HG03175 (cell line): ENCODE data around the gene RASGRF2.

Source experiments
- ATAC-seq: cut with Tn5 transposase; IDR thresholded peaks from one replicate; pipeline ENCODE4 v1.9.1; 2021; ENCODE audit warnings: mild to moderate bottlenecking, moderate library complexity; ENCODE audit not compliant: unreplicated experiment

RASGRF2 gene

DNA sequence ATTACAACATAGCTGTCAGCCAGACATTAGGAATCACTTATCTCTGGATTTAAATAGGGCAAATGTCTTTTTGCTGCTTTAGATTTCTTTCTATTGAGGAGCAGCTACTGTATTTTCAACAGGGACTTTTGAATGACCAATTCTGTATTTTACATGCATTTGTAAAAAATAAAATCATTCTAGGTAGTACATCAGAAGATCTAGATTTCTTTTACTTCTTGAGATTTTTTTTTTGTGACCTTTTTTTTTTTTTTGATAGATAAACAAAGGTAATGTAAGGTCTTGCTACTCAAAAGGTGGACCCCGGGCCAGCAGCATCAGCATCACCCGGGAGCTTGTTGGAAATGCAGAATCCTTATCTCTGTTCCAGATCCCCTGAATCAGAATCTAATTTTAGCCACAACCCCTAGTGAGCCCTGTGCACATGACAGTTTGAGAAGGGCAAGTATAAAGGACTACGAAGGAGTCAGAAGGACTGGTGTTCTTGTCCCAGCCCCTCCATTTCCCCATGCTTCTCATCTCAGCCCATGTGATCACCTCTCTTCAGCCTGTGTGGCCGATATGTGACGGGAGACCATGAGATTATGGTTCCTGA lies 235.3 kb downstream of the RASGRF2 start:
- ATAC-seq: no peak

DNA sequence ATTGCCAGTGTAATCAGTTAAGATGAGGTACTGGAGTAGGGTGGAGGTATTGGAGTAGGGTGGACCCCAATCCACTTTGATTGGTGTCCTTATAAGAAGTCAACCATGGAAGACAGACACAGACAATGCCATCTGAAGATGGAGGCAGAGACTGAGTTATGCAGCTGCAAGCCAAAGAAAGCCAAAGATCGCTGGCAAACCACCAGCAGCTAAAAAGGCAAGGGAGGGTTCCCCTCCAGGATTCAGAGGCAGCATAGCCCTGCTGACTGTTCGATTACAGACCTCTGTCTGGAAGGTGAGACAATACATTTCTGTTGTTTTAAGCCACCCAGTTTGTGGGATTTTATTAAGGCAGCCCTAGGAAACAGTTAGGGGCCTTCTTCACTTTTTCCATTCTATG lies 242.5 kb downstream of the RASGRF2 start:
- no peak for ATAC-seq

DNA sequence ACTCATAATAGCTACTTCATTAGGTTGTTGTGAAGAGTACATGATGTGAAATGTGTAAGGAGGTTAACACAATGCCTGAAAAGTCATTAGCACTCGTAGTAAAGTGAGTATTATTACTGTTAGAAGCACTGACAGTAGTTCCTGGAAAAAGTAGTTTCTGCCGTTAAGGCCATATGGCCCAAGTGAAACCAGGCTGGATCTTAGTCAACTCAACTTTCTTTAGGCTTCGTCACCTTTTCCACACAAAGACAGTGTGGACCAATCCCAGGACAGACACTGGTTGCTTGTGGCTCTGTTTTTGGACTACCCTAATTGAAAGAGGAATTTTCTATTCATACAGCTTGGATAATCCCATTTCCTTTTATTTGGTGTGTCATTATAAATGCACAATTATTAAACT lies 243.6 kb downstream of the RASGRF2 start:
- no peak for ATAC-seq

DNA sequence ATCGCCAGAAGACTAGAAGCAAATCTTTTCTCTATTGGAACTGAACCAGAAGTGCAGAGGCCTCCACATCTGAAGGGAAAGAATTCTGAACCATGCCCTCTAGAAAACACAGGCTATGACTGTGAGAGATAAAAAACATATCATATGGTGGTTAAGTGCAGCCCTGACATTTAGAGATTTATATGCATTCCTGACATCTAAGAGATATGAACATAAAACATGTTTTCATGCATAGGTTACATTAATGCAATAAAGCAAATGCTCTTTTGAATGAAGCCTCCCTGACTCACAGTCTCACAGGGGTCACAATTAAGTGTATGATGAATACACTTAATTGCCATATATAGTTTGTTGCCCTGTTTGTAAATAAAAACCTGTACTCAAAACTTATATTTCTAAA lies 244.0 kb downstream of the RASGRF2 start:
- no peak for ATAC-seq

DNA sequence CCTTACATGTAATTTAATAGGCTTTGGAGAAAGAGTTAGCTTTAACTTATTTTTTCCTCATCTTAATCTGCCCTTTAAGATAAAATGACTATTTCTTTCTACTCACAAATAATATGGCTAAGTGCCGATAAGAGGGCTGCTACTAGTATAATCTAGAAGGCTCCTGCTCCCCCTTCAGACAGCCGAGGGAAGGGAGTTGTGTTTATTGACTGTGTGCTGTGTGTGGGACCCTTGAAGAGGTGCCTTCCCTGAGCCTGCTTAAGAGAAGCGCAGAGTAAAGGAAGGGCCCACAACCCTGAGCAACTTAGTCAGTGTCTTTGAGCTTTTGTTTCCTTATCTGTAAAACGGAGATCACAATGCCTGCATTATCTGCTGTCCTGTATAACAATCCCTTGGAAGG lies 244.9 kb downstream of the RASGRF2 start:
- no peak for ATAC-seq

DNA sequence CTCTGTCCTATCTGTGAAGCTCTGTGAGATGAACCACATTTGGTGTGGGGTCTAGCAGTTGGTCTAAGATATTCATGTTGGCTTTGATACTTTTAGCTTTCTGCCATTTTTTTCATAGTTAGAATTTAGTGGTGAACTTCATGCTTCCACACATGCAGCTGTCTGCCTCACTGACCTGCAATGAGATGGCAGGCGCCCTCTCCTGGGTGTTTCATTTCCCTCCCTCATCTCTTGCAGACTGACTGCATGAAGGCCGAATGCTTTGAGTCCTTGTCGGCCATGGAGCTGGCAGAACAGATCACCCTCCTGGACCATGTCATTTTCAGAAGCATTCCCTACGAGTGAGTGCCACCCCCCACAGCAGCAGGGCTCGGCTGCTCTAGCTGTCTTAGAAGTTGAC lies 246.8 kb downstream of the RASGRF2 start:
- ATAC-seq: no peak

DNA sequence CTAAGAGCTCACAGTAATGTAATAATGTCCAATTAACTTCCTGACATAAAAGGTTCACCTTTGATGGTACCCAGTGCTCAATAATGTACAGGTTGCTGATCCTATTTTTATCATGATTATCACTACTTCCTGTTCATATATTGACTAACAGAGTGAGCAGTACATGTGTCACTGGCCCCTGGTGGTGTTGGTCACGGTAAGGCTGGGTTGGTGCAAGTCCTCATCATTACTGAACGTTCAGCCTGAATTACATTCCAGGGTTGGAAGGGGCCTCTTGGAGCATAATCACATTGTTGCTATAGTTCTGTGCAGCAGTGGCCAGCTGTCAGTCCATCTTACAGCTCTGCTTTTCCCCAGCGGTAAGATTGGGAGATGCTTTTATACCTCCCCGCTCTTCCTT lies 248.7 kb downstream of the RASGRF2 start:
- ATAC-seq: no peak

DNA sequence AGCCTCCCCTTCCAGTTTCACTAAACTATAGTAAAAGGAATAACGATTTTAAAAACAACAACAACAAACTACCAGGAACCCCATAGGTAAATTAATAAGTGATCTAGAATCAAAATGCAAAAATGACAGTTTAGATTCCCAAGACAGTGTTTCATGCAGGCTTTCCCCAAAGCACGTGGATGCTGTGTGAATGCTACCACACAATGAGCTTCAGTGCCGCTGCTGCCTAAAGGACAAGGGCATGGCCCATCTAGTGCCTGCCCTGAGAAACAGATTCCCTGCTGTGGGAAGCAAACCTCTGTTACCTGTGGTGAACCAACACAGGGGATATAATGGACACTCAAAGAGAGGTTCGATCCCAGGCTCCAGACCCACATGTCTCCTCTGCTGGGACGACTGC lies 249.2 kb downstream of the RASGRF2 start:
- ATAC-seq: no peak

DNA sequence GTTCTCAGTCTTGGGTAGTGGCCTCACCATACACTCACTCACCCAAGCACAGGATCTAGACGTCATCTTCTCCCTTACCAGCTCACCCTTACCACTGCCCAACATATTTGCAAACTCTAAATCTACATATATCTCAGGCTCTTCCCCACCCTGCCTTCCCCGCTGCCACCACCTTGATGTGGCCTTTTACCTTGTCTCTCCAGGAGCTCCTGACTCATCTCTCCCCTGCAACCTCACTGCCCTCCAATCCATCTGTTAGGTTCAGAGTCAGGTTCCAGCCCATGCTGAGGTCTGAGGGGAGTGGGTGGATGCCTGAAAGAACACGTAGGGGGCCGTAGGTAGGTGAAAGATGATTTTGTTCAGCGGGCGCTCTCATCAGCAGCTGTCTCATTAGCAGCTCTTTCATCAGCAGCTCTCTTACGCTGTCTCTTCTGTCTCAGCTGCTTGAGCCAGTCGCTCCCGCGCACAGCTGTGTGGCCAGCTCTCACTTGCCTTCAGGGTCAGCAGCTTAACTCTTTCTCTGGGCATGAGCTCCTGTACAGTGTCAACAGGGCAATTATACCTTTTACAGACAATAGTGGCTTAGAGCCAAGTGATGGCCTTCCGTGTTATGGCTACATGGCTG lies 249.8 kb downstream of the RASGRF2 start:
- ATAC-seq: no peak

DNA sequence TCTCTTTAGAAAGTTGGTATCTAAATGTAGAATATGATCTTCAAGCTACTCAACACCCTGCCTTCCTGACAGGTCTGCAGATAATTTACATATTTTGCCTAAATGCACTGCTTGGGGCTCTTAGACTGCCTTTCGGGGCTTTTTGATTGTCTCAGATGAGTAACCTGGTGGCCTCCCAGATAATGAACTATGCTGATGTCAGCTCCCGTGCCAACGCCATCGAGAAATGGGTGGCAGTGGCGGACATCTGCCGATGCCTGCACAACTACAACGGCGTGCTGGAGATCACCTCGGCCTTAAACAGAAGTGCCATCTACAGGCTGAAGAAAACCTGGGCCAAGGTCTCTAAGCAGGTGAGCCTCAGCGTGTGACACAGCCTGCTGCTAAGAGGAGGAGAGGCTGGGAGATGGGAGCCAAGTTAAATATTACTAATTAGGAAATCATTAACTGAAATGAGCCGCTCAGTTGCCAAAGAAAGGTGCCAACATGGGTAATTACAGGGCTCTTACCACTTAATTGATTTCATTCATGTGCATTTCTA lies 252.1 kb downstream of the RASGRF2 start:
- peak; percentile 45 for ATAC-seq

DNA sequence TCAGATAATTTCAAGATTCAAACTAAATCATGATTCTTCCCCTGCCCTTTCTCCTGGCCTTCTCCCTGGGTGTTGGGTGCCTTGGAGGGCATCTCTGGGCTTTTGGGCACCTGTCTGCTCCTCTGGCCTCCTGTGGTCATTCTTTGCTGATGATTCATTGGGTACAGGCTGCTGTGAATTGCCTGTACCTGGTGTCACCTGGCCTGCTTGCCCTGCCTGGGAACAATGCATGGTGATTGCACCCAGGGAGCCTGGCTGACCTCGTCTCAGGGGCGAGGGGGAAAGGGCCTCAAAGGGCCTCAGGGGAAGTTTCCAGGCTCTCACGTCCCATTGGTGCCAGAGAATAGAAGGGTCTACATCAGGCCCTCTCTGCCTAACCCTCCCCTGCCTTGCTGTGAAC lies 252.9 kb downstream of the RASGRF2 start:
- no peak for ATAC-seq

DNA sequence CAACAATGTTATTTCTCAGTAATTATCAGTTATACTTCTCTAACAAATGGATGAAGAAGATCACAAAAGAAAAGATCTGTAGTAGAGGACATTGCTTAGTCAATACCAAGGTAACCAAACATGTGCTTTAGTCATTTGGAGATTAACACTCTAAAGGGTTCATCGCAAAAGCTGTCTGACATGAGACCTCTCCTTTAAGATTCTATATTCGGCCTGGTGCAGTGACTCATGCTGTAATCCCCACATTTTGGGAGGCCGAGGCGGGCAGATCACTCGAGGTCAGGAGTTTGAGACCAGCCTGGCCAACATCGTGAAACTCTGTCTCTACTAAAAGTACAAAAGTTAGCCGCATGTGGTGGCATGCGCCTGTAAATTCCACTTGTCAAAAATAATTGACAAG lies 254.7 kb downstream of the RASGRF2 start:
- peak; percentile 38 for ATAC-seq

DNA sequence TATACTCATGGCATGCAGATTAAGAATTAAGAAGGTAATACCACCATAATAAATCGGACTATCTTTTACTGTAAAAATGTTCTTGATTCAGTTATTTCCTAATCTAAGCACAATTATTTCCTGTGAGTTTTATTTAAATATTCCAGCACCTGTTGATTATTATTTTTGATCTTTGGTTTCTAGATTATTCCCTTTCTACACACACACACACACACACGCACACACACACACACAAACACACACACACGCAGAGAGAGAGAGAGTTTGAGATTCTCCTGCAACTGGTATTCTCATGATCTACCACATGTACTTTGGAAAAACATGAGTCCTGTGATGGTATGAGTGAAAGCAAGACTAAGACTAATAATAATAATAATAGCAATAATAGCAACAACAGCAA lies 256.0 kb downstream of the RASGRF2 start:
- no peak for ATAC-seq

DNA sequence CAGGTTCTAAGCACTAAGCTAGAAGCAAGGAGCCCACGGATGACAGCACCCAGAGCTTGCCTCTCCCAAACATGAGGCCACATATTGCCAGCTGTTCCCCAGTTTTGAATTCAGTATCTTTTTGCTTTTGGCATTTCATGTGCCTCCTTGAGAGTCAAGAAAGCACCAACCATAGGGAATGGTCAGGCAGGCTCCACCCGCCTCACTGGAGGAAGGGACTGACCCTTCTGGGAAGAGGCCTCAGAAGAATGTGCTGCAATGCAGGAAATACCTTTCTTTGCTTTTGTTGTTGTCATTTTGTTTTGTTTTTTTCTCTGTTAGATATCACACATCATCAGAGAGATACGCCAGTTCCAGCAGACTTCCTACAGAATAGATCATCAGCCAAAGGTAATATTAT lies 259.2 kb downstream of the RASGRF2 start:
- ATAC-seq: no peak

DNA sequence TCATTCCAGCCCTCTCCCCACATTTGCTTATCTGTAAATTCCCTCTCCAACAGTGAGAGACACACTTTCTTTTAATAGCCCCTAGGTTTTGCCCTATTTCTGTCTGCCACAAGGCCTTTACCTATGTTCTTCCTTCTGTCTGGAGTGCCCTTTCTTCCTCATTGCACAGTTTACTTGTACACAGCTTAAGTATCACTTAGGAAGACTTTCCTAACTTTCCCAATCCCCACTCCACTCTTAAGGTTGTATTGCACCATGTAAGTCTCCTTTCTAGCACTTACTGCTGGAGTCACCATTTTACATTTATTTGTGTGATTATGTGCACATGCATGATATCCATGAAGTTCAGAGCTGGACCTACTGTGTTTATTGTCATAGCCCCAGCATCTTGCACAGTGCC lies 262.1 kb downstream of the RASGRF2 start:
- no peak for ATAC-seq

DNA sequence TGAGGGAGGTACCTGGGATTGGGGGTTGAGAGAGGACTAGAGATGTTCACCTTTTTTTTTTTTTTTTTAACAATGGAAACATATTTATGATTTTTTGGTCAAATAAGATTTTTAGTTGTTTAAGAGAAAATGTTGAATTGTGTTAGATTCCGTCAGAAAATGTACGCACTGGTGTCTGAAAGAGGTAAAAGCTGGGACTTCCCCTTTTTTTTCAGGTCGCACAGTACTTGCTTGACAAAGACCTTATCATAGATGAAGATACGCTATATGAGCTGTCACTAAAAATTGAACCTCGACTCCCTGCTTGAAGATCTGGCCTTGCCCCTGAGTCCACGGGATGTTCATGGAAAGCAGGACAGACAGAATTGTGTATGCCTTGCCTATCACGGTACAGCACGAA lies 265.3 kb downstream of the RASGRF2 start:
- no peak for ATAC-seq

DNA sequence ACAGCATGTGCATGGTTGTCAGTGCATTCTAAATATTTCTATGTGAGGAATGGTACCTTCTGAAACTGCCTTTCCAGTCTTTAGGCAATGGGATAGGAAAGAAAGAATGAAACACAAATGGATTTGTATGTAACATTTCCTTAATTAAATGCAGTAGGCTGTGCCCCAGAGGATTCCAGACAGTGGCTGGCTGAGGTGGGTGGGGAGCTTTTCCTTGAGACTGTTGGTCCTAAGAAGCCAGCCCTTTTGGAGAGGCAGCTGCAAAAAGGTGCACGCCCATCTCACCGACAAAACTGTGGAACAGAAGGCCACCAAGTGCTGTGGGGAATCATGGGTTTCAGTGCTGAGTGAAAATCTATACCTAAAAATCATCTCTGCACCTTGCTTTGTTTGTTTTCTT lies 266.1 kb downstream of the RASGRF2 start:
- ATAC-seq: no peak

DNA sequence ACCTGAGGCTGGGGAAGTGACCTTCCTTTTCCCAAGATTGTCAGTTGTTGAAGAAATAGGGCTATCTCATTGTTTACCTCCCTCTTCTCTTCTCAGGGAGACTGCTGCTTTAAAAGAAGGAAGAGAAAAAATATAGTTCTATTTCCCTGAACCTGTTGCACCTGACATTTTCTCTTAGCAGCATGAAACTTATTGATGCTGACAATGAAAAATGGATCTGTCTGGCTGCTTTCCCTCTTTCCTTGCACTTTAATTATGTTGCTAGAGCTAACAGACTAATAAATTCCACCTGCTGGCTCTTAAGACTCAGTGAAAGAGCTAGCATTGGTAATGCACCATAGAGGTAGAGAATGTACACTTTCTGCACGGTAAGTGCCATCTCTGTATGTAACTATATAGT lies 266.8 kb downstream of the RASGRF2 start:
- no peak for ATAC-seq

DNA sequence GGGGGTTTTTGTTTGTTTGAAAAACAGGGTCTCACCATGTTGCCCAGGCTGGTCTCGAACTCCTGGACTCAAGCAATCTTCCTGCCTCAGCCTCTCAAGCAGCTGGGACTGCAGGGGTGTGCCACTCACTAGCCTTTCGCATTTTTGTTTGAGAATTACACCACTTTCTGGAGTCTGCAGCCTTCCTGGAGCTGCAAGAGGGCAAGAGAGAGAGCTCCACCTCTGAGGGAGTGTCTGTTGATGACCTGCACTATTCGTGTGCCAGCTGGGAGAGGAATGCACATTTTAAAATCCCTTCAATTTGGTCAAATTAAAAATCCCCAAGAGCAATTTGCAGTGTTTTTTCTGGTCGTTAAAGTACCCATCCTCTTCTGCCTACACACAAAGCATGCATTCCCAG lies 267.9 kb downstream of the RASGRF2 start:
- no peak for ATAC-seq

DNA sequence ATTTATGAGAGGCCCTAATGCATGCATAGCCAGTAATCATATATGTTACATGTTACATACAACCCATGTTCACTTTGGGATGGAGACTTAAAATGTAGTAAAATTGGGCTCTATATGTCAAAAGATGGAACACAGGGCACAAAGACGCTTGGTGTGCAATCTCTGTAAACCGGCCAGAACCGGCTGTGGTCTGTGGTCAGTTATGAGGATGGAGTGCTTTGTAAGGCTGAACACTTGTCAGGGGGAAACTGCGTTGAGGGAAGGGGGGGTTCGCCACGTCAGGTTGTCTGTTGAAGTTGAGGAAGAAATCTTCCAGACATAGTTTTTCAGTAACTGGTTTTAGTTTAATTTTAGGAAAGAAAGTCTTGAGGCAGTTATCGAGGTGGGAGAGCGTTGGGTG lies 270.3 kb downstream of the RASGRF2 start:
- no peak for ATAC-seq

DNA sequence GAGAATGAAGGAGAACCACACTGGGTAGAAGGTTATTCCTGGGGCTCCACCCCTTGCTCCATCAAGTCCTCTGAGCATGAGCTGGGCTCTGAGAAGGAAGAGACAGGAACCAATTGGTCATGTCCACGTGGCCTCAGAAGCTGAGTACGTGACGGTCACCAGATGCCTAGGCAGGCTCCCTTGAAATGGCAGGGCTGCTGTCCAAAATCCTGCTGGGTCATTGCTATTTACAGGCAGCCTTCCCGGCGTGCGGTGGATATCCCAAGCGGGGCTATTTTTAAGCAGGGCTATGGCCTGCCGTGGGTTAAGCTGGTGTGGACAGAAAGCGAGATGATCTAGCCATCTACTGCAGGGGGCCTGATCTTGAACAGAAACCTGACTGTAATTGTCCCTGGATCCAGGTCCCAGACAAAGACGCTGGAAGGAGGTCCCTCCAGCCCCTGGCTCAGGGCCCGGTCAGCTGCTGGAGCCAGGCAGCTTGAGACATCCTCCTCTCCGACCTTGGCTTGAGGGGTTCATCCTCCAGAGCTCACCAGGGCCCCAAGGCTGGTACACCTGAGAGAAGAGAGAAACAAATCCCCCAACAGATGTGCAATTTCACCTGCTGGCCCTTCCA lies 272.4 kb downstream of the RASGRF2 start:
- no peak for ATAC-seq

DNA sequence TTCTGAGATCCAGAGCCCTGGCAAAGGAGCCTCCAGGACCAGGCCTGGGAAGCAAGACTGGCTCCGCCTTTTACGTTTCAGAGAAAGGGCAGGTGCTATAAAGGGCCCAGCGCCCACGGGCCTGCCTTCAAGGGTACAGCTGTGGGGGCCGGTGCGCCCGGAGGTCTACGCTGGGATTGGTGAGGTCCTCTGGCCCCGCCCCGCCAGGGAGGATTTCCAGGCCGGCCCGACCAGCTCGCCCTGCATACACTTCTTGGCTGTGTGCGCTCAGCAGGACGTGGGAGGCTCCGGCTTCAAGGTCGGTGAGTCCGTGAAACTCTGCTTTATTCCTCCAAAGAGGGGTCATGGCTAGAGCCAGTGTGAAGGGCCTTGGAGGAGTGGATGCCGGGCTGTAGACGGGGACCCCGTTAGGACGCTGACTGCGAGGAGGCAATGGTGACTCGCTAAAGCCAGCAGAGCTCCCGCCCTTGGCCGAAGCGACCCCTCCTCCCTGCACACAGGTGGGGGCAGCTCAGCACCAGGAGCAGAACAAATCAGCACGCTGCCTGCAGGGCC lies 273.0 kb downstream of the RASGRF2 start, which contains the start of gene CKMT2:
CKMT2 (plus strand) TSS at position 243 of the 555 bp plus-strand sequence. CDS start 17,811 bp downstream, outside the sequence.
- no peak for ATAC-seq
